Measurements from ENCODE around the gene TRIM45. TPM values are rescaled to one million over a fixed set of nuclear protein-coding genes. Genes with fewer than 3 reads are reported as not detected.

Gene TRIM45
- total RNA-seq, 3 donors from 2014 or later, result 2.0 to 2.9 (median 2.5) TPM

GRCh38 chr1:117128323-117129079 lies 7.0 kb upstream of the TRIM45 start:
- TF ChIP-seq CTCF (IDR thresholded peaks at IDR 0.05), result no peak
- DNase-seq, result no peak
- Histone ChIP-seq H3K36me3 (ENCODE audit: low read depth) (no peaks in the 10 kb centered on the region), H3K9me3 (no peaks in the 10 kb centered on the region), H3K4me3 (no peak overlapping the region), H3K4me1 (ENCODE audit: low read depth) (no peaks in the 10 kb centered on the region)
- no peak for ATAC-seq
- intact Hi-C loops (cut with DNase I, micrococcal nuclease), result loop anchor here (5.0 to 10.0 kb wide), 2 partner anchors 61 to 156 kb away; no protein-coding TSS in a partner anchor

- no peaks in the 10 kb centered on the region for H3K9me3 ChIP-seq
- intact Hi-C loops (cut with DNase I, micrococcal nuclease), result loop anchor here (5.0 to 10.0 kb wide), 2 partner anchors 60 to 157 kb away; no protein-coding TSS in a partner anchor
- H3K4me1 ChIP-seq (ENCODE audit: low read depth), result no peaks in the 10 kb centered on the region
- no peak for TF ChIP-seq CTCF (IDR thresholded peaks at IDR 0.05)
- no peaks in the 10 kb centered on the region for H3K36me3 ChIP-seq (ENCODE audit: low read depth)
- ATAC-seq (no peak), DNase-seq (no peak)
- no peak overlapping the region for H3K4me3 ChIP-seq
Observed at GRCh38 chr1:117127795-117128194, 6.2 kb upstream of the TRIM45 start.

- no peak overlapping the region for H3K4me3 ChIP-seq
- DNase-seq, result no peak
- H3K4me1 ChIP-seq (ENCODE audit: low read depth), result no peaks in the 10 kb centered on the region
- intact Hi-C loops (cut with DNase I, micrococcal nuclease), result loop anchor here (5.0 to 10.0 kb wide), 2 partner anchors 57 to 160 kb away; no protein-coding TSS in a partner anchor
- no peaks in the 10 kb centered on the region for H3K36me3 ChIP-seq (ENCODE audit: low read depth)
- no peak for ATAC-seq
- H3K9me3 ChIP-seq, result no peaks in the 10 kb centered on the region
- no peak for TF ChIP-seq CTCF (IDR thresholded peaks at IDR 0.05)
Observed at GRCh38 chr1:117124661-117125060, 3.1 kb upstream of the TRIM45 start.

GRCh38 chr1:117123274-117123673 lies 1.7 kb upstream of the TRIM45 start:
- no peak for TF ChIP-seq CTCF (IDR thresholded peaks at IDR 0.05)
- Histone ChIP-seq H3K36me3 (ENCODE audit: low read depth) (no peaks in the 10 kb centered on the region), H3K4me1 (ENCODE audit: low read depth) (no peaks in the 10 kb centered on the region), H3K9me3 (no peaks in the 10 kb centered on the region), H3K4me3 (no peak overlapping the region)
- DNase-seq (no peak), ATAC-seq (no peak)
- intact Hi-C loops (cut with DNase I, micrococcal nuclease), result loop anchor here in 1 of 2 donors (10.0 kb wide), 1 partner anchor 162 kb away; no protein-coding TSS in a partner anchor

GRCh38 chr1:117122330-117123025 lies 929 bp upstream of the TRIM45 start:
- intact Hi-C loops (cut with DNase I, micrococcal nuclease), result loop anchor here in 1 of 2 donors (10.0 kb wide), 1 partner anchor 162 kb away; no protein-coding TSS in a partner anchor
- H3K4me3 ChIP-seq, result no peak overlapping the region
- ATAC-seq (no peak), DNase-seq (no peak)
- no peaks in the 10 kb centered on the region for H3K36me3 ChIP-seq (ENCODE audit: low read depth)
- no peaks in the 10 kb centered on the region for H3K9me3 ChIP-seq
- TF ChIP-seq CTCF (IDR thresholded peaks at IDR 0.05), result no peak
- H3K4me1 ChIP-seq (ENCODE audit: low read depth), result no peaks in the 10 kb centered on the region
